ENCODE data around the gene SERPINI1.

The SERPINI1 gene

GRCh38 chr3:167840247-167840646 lies 104.7 kb downstream of the SERPINI1 start:
- Mint-ChIP-seq H3K27ac (no peak overlapping the region), H3K4me1 (no peaks in the 10 kb centered on the region), H3K9me3 (no peaks in the 10 kb centered on the region), H3K36me3 (no peaks in the 10 kb centered on the region), H3K4me3 (no peak overlapping the region)
- ATAC-seq, result no peak
- DNase-seq (ENCODE audit: low spot score in 2 of 2), result no peak

- Mint-ChIP-seq H3K36me3 (no peaks in the 10 kb centered on the region), H3K27ac (no peak overlapping the region), H3K4me1 (no peaks in the 10 kb centered on the region), H3K4me3 (no peak overlapping the region), H3K9me3 (no peaks in the 10 kb centered on the region)
- ATAC-seq, result no peak
- DNase-seq (ENCODE audit: low spot score in 2 of 2), result no peak
Measured at GRCh38 chr3:167843481-167843880, 108.0 kb downstream of the SERPINI1 start.

DNA sequence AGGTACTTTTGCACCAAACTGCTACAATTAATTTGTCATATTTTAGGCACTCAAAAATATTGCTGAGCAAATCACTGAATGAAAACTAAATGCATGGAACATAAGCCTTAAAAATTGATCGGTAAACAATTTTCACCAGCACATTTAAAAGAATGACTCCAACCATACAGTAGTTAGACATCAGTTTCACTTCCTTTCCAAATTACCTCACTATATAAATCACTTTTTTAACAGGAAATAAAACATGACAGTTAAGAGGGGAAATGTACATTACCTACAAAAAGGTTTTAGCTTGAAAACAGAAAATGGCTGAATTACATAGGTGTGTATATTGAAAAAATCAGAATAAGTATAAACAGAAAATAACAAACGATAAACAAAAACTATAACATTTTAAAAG lies 108.4 kb downstream of the SERPINI1 start:
- DNase-seq (ENCODE audit: low spot score in 2 of 2) (no peak), ATAC-seq (no peak)
- Mint-ChIP-seq H3K36me3 (no peaks in the 10 kb centered on the region), H3K4me3 (no peak overlapping the region), H3K9me3 (no peaks in the 10 kb centered on the region), H3K27ac (no peak overlapping the region), H3K4me1 (no peaks in the 10 kb centered on the region)

GRCh38 chr3:167844528-167844927 lies 109.0 kb downstream of the SERPINI1 start:
- H3K4me1 Mint-ChIP-seq, result no peaks in the 10 kb centered on the region
- ATAC-seq, result no peak
- H3K4me3 Mint-ChIP-seq, result no peak overlapping the region
- H3K9me3 Mint-ChIP-seq, result no peaks in the 10 kb centered on the region
- no peak overlapping the region for H3K27ac Mint-ChIP-seq
- H3K36me3 Mint-ChIP-seq, result no peaks in the 10 kb centered on the region
- no peak for DNase-seq (ENCODE audit: low spot score in 2 of 2)

DNA sequence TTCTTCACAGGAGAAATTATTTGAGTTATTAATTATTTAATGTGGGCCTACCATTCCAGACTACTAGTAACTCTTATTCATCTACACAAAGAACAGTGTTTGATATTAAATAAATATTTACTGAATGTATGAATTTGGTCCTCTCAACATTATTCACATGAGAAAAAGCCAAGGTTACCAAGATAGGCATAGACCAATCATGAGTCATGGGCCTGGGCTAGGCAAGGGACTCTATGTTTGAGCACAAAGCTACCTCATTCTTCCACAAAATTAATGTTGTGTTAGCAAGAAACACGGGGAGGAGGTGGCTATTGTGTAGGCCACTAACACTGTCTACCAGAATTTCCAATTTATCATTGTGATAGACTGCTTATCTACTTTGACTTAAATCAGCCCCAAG lies 115.7 kb downstream of the SERPINI1 start:
- H3K4me1 Mint-ChIP-seq, result no peaks in the 10 kb centered on the region
- no peak for ATAC-seq
- no peak for DNase-seq (ENCODE audit: low spot score in 2 of 2)
- no peaks in the 10 kb centered on the region for H3K36me3 Mint-ChIP-seq
- no peak overlapping the region for H3K27ac Mint-ChIP-seq
- H3K4me3 Mint-ChIP-seq, result no peak overlapping the region
- H3K9me3 Mint-ChIP-seq, result no peaks in the 10 kb centered on the region

- H3K9me3 Mint-ChIP-seq, result no peaks in the 10 kb centered on the region
- H3K4me1 Mint-ChIP-seq, result no peaks in the 10 kb centered on the region
- ATAC-seq (no peak), DNase-seq (ENCODE audit: low spot score in 2 of 2) (no peak)
- no peak overlapping the region for H3K4me3 Mint-ChIP-seq
- H3K36me3 Mint-ChIP-seq, result no peaks in the 10 kb centered on the region
- no peak overlapping the region for H3K27ac Mint-ChIP-seq
Measured at GRCh38 chr3:167851749-167852148, 116.2 kb downstream of the SERPINI1 start.

- ATAC-seq, result no peak
- H3K9me3 Mint-ChIP-seq, result no peaks in the 10 kb centered on the region
- no peak overlapping the region for H3K4me3 Mint-ChIP-seq
Measured at GRCh38 chr3:167852216-167852615, 116.7 kb downstream of the SERPINI1 start.

GRCh38 chr3:167854063-167854462 lies 118.5 kb downstream of the SERPINI1 start:
- no peak for ATAC-seq
- Mint-ChIP-seq H3K27ac (no peak overlapping the region), H3K9me3 (no peaks in the 10 kb centered on the region)

More at GRCh38 chr3:167852216-167852615, 116.7 kb downstream of the SERPINI1 start:
- H3K27ac Mint-ChIP-seq, result no peak overlapping the region
- no peak for DNase-seq (ENCODE audit: low spot score in 2 of 2)
- no peaks in the 10 kb centered on the region for H3K36me3 Mint-ChIP-seq
- no peaks in the 10 kb centered on the region for H3K4me1 Mint-ChIP-seq

GRCh38 chr3:167854846-167855245 lies 119.3 kb downstream of the SERPINI1 start:
- Mint-ChIP-seq H3K9me3 (no peaks in the 10 kb centered on the region), H3K36me3 (no peaks in the 10 kb centered on the region), H3K4me1 (no peaks in the 10 kb centered on the region), H3K27ac (no peak overlapping the region), H3K4me3 (no peak overlapping the region)
- ATAC-seq (no peak), DNase-seq (ENCODE audit: low spot score in 2 of 2) (no peak)

More at GRCh38 chr3:167854063-167854462, 118.5 kb downstream of the SERPINI1 start:
- Mint-ChIP-seq H3K4me3 (no peak overlapping the region), H3K36me3 (no peaks in the 10 kb centered on the region), H3K4me1 (no peaks in the 10 kb centered on the region)
- no peak for DNase-seq (ENCODE audit: low spot score in 2 of 2)

DNA sequence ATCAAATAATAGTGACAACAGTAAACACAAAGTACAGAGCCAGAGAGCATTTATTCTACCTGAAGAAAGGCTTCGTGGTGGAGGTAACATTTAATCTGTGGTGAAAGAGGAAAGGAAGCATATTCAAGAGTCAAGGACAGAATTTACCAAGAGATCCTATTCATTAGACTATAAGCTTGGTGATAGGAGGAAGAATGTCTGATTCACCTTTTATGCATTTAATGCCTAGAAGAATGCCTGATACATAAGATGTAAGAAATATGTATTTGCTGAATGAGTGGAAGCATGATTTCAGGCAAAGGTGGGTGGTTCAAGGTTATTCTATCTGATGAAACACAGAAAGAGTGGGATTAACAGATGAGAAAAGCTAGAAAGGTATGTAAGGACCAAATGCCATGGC lies 119.8 kb downstream of the SERPINI1 start:
- Mint-ChIP-seq H3K4me3 (no peak overlapping the region), H3K4me1 (no peaks in the 10 kb centered on the region), H3K36me3 (no peaks in the 10 kb centered on the region), H3K27ac (no peak overlapping the region), H3K9me3 (no peaks in the 10 kb centered on the region)
- DNase-seq (ENCODE audit: low spot score in 2 of 2) (no peak), ATAC-seq (no peak)

- Mint-ChIP-seq H3K9me3 (no peaks in the 10 kb centered on the region), H3K36me3 (no peaks in the 10 kb centered on the region), H3K4me1 (no peaks in the 10 kb centered on the region), H3K4me3 (no peak overlapping the region), H3K27ac (no peak overlapping the region)
- DNase-seq (ENCODE audit: low spot score in 2 of 2), result no peak
- no peak for ATAC-seq
Measured at GRCh38 chr3:167858865-167859264, 123.3 kb downstream of the SERPINI1 start.

GRCh38 chr3:167859610-167860009 lies 124.1 kb downstream of the SERPINI1 start:
- Mint-ChIP-seq H3K9me3 (no peaks in the 10 kb centered on the region), H3K36me3 (no peaks in the 10 kb centered on the region), H3K4me1 (no peaks in the 10 kb centered on the region), H3K27ac (no peak overlapping the region), H3K4me3 (no peak overlapping the region)
- no peak for DNase-seq (ENCODE audit: low spot score in 2 of 2)
- no peak for ATAC-seq

- no peak for ATAC-seq
Measured at GRCh38 chr3:167861649-167862048, 126.1 kb downstream of the SERPINI1 start.

DNA sequence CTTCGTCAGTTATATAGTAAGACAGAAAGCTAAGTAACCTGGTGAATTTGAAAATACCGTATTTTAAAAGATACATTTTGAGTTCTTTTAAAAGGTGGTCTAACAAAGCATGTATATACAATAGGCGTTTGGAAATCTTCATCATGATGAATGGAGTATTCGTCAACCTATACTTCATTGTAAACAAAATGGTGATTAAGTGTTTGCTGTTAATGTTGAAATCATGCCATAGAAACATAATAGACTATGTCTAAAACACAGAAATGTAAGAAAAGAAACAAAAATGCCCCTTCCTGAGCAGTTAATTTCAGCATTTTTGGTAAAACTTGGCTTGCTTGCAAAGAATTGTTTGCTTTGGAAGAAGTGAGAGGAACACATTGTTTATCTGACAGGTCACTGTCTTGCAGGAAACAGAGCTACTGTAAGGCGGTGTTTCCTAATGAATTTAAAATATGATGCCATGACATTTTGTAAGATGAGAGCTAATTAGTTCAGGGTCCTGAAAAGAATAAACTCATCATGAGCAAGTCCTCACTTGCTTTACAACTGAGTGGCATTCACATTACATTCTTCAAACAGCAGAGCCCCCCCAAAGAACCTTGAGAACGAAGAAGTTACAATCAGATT lies 126.7 kb downstream of the SERPINI1 start:
- H3K36me3 Mint-ChIP-seq, result no peaks in the 10 kb centered on the region
- no peak overlapping the region for H3K27ac Mint-ChIP-seq
- no peak overlapping the region for H3K4me3 Mint-ChIP-seq
- DNase-seq (ENCODE audit: low spot score in 2 of 2), result no peak
- H3K9me3 Mint-ChIP-seq, result no peaks in the 10 kb centered on the region
- no peak for ATAC-seq
- H3K4me1 Mint-ChIP-seq, result no peaks in the 10 kb centered on the region

More at GRCh38 chr3:167861649-167862048, 126.1 kb downstream of the SERPINI1 start:
- no peaks in the 10 kb centered on the region for H3K9me3 Mint-ChIP-seq
- H3K4me1 Mint-ChIP-seq, result no peaks in the 10 kb centered on the region
- H3K36me3 Mint-ChIP-seq, result no peaks in the 10 kb centered on the region
- no peak for DNase-seq (ENCODE audit: low spot score in 2 of 2)
- H3K27ac Mint-ChIP-seq, result no peak overlapping the region
- H3K4me3 Mint-ChIP-seq, result no peak overlapping the region

- DNase-seq (ENCODE audit: low spot score in 2 of 2) (no peak), ATAC-seq (peak; percentile 8)
- no peak overlapping the region for H3K27ac Mint-ChIP-seq
Measured at GRCh38 chr3:167863811-167864551, 128.5 kb downstream of the SERPINI1 start.

GRCh38 chr3:167864552-167864874 lies 129.0 kb downstream of the SERPINI1 start:
- ATAC-seq, result no peak
- no peak overlapping the region for H3K4me3 Mint-ChIP-seq
- no peaks in the 10 kb centered on the region for H3K36me3 Mint-ChIP-seq
- no peak for DNase-seq (ENCODE audit: low spot score in 2 of 2)
- no peaks in the 10 kb centered on the region for H3K9me3 Mint-ChIP-seq
- H3K27ac Mint-ChIP-seq, result no peak overlapping the region
- no peaks in the 10 kb centered on the region for H3K4me1 Mint-ChIP-seq

More at GRCh38 chr3:167863811-167864551, 128.5 kb downstream of the SERPINI1 start:
- no peak overlapping the region for H3K4me3 Mint-ChIP-seq
- no peaks in the 10 kb centered on the region for H3K4me1 Mint-ChIP-seq
- H3K9me3 Mint-ChIP-seq, result no peaks in the 10 kb centered on the region
- H3K36me3 Mint-ChIP-seq, result no peaks in the 10 kb centered on the region

All from stimulated activated effector memory CD8-positive, alpha-beta T cell treated with anti-CD3 and anti-CD28 coated beads, Interleukin-12 subunit alpha, Interleukin-12 subunit beta, amount 100 ng/mL, for 72 hours (primary cell).